Neural cell (in vitro differentiated cells): ENCODE data around the gene ZDHHC1. TPM values are rescaled to one million over a fixed set of nuclear protein-coding genes. Genes with fewer than 3 reads are reported as not detected.

Experiments used
- H2AFZ ChIP-seq: fragments of 200-600, 300-800 bp; sonication (generic), shearing (Covaris generic); 2 replicates; pipeline ENCODE4 v1.6.0; 2014; ENCODE audit warnings: low read depth, mild to moderate bottlenecking, antibody characterized with exemption, low read length, moderate library complexity
- H3F3A ChIP-seq: fragments of 200-600 bp; shearing (Covaris generic); 2 replicates; pipeline ENCODE4 v1.6.1; 2016; ENCODE audit warnings: mild to moderate bottlenecking, moderate library complexity, mixed read lengths, antibody characterized with exemption, low read length; ENCODE audit not compliant: insufficient read depth, poor library complexity, severe bottlenecking
- H3K27ac ChIP-seq: fragments of 200-600, 300-800 bp; sonication (generic), shearing (Covaris generic); 2 replicates; pipeline ENCODE4 v1.5.1; 2014; ENCODE audit warnings: mild to moderate bottlenecking, low read length, moderate library complexity
- H3K27me3 ChIP-seq: fragments of 300-800, 200-600 bp; sonication (generic), shearing (Covaris generic); 2 replicates; pipeline ENCODE4 v1.6.0; 2014; ENCODE audit warnings: mild to moderate bottlenecking, low read depth, low read length, moderate library complexity; ENCODE audit not compliant: insufficient read depth
- H3K36me3 ChIP-seq: fragments of 300-800, 200-600 bp; sonication (generic), shearing (Covaris generic); 2 replicates; pipeline ENCODE4 v1.5.1; 2014; ENCODE audit warnings: mild to moderate bottlenecking, antibody characterized with exemption, low read length, moderate library complexity; ENCODE audit not compliant: insufficient read depth
- H3K4me2 ChIP-seq: fragments of 300-800, 200-600 bp; sonication (generic), shearing (Covaris generic); 2 replicates; pipeline ENCODE4 v1.6.0; 2014; ENCODE audit warnings: mild to moderate bottlenecking, low read length
- H3K4me3 ChIP-seq: fragments of 300-800, 200-600 bp; sonication (generic), shearing (Covaris generic); 2 replicates; pipeline ENCODE4 v1.5.1; 2014; ENCODE audit warnings: mild to moderate bottlenecking, low read length, moderate library complexity
- H3K79me2 ChIP-seq: fragments of 200-600 bp; shearing (Covaris generic); replicated peaks from 2 replicates; pipeline ENCODE4 v1.6.0; 2014; ENCODE audit warnings: mild to moderate bottlenecking, low read length, moderate library complexity; ENCODE audit not compliant: insufficient read depth
- H3K9ac ChIP-seq: fragments of 300-800, 200-600 bp; sonication (generic), shearing (Covaris generic); 2 replicates; pipeline ENCODE4 v1.6.1; 2016; ENCODE audit warnings: mild to moderate bottlenecking, low read length, mixed read lengths
- H3K9me2 ChIP-seq: fragments of 200-600 bp; shearing (Covaris generic); 2 replicates; pipeline ENCODE4 v1.6.1; 2016; ENCODE audit warnings: mild to moderate bottlenecking, low read length, mixed read lengths; ENCODE audit not compliant: insufficient read depth
- H3K9me3 ChIP-seq: fragments of 200-600, 300-800 bp; sonication (generic), shearing (Covaris generic); 2 replicates; pipeline ENCODE4 v1.6.1; 2016; ENCODE audit warnings: mild to moderate bottlenecking, mixed run types, low read length, moderate library complexity, mixed read lengths
- H4K20me1 ChIP-seq: fragments of 200-600 bp; shearing (Covaris generic); 2 replicates; pipeline ENCODE4 v1.6.1; 2016; ENCODE audit warnings: mild to moderate bottlenecking, mixed run types; ENCODE audit not compliant: insufficient read depth
- EP300 ChIP-seq: fragments of 450-650 bp; conservative IDR thresholded peaks from 2 replicates; pipeline ENCODE4 v1.6.1; 2014; ENCODE audit warnings: antibody characterized with exemption, mild to moderate bottlenecking, moderate library complexity; ENCODE audit not compliant: poor library complexity, severe bottlenecking
- EZH2 ChIP-seq: fragments of 200-600, 300-800 bp; shearing (Covaris generic), sonication (generic); IDR thresholded peaks from 2 replicates; pipeline ENCODE4 v1.6.1; 2014; ENCODE audit warnings: antibody characterized with exemption, low read length, borderline replicate concordance, mild to moderate bottlenecking; ENCODE audit not compliant: insufficient read depth, poor library complexity, severe bottlenecking
- MXI1 ChIP-seq: fragments of 450-650 bp; conservative IDR thresholded peaks from 2 replicates; pipeline ENCODE4 v1.6.1; 2014; ENCODE audit warnings: antibody characterized with exemption, mild to moderate bottlenecking; ENCODE audit not compliant: poor library complexity, severe bottlenecking
- POLR2AphosphoS5 ChIP-seq: IDR thresholded peaks from 2 replicates; pipeline ENCODE4 v1.6.1; 2012
- RAD21 ChIP-seq: fragments of 450-650 bp; conservative IDR thresholded peaks from 2 replicates; pipeline ENCODE4 v1.6.1; 2014; ENCODE audit warnings: antibody characterized with exemption, mild to moderate bottlenecking, moderate library complexity
- SMC3 ChIP-seq: fragments of 450-650 bp; conservative IDR thresholded peaks from 2 replicates; pipeline ENCODE4 v1.6.1; 2014; ENCODE audit warnings: antibody characterized with exemption, mild to moderate bottlenecking, moderate library complexity; ENCODE audit not compliant: poor library complexity
- TAF1 ChIP-seq: IDR thresholded peaks from 2 replicates; pipeline ENCODE4 v1.6.1; 2012; ENCODE audit warnings: low read depth
- polyA plus RNA-seq: library from polyadenylated mRNA; depleted of rRNA; stranded (reverse); fragments of >200 nt; gene quantifications from 2 replicates; pipeline ENCODE4 v1.2.3, GENCODE V29; 2014
- TF ChIP-seq, protein P1 (sequence below): fragments of 450-650 bp; IDR thresholded peaks from 2 replicates; pipeline ENCODE4 v1.5.1; 2014; ENCODE audit warnings: antibody characterized with exemption, mild to moderate bottlenecking, moderate library complexity; ENCODE audit not compliant: poor library complexity, severe bottlenecking
- TF ChIP-seq, protein P2 (sequence below): IDR thresholded peaks from 2 replicates; pipeline ENCODE4 v1.6.1; 2012; ENCODE audit warnings: borderline replicate concordance

ZDHHC1 gene
- polyA plus RNA-seq, 1 donor from 2014 or later: 1.7 TPM

DNA sequence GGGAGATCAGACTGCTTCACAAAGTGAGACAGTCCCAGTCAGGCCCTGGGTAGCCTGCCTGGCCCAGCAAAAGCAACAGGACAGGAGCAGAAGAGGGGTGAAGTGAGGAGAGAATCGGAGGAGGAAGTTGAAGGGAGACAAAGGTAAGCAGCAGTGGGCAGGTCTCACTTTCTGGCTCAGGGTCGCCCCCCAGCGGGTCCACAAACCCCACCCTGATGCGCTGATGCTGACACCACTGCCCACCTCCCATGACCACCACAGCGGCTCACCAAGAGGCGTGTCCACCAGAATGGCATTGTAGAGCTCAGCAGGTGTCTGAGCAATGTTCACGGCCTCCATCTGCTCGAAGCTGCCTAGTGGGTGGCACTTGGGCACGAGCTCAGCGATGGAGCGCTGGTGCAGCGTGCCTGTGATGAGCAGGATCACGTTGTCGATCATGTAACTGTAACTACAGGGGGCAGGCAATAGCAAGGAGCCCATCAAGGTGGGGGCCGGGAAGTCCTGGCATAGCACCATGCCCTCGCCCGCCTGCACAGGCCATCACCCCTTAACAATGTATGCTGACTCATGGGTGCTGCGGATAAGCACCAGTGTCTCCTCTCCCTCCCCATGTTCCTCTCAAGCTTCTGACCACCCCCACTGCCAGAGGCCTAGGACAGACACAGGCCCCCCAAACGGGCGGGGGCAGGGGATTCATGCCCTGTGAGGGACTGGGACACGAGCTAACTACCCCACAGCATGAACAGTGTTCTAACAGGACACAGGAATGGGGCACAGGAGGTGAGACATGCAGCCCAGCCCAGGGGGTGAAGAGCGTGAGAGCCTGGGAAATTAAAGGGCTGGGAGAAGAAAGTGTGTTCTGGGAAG, 28.2 kb upstream of the ZDHHC1 start:
- Histone ChIP-seq H3K36me3 (no peaks in the 10 kb centered on the region), H3K9me2 (no peaks in the 10 kb centered on the region), H3K27ac (no peak overlapping the region), H4K20me1 (no peaks in the 10 kb centered on the region), H3K4me2 (no peak overlapping the region), H2AFZ (no peak overlapping the region), H3K9me3 (no peaks in the 10 kb centered on the region), H3K9ac (no peak overlapping the region), H3K79me2 (no peaks in the 10 kb centered on the region), H3K4me3 (no peak overlapping the region), H3K27me3 (no peaks in the 10 kb centered on the region), H3F3A (no peaks in the 10 kb centered on the region)
- TF ChIP-seq, protein P1, sequence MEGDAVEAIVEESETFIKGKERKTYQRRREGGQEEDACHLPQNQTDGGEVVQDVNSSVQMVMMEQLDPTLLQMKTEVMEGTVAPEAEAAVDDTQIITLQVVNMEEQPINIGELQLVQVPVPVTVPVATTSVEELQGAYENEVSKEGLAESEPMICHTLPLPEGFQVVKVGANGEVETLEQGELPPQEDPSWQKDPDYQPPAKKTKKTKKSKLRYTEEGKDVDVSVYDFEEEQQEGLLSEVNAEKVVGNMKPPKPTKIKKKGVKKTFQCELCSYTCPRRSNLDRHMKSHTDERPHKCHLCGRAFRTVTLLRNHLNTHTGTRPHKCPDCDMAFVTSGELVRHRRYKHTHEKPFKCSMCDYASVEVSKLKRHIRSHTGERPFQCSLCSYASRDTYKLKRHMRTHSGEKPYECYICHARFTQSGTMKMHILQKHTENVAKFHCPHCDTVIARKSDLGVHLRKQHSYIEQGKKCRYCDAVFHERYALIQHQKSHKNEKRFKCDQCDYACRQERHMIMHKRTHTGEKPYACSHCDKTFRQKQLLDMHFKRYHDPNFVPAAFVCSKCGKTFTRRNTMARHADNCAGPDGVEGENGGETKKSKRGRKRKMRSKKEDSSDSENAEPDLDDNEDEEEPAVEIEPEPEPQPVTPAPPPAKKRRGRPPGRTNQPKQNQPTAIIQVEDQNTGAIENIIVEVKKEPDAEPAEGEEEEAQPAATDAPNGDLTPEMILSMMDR: no peak
- TF ChIP-seq RAD21: no peak
- TF ChIP-seq EZH2: no peak
- TF ChIP-seq, protein P2, sequence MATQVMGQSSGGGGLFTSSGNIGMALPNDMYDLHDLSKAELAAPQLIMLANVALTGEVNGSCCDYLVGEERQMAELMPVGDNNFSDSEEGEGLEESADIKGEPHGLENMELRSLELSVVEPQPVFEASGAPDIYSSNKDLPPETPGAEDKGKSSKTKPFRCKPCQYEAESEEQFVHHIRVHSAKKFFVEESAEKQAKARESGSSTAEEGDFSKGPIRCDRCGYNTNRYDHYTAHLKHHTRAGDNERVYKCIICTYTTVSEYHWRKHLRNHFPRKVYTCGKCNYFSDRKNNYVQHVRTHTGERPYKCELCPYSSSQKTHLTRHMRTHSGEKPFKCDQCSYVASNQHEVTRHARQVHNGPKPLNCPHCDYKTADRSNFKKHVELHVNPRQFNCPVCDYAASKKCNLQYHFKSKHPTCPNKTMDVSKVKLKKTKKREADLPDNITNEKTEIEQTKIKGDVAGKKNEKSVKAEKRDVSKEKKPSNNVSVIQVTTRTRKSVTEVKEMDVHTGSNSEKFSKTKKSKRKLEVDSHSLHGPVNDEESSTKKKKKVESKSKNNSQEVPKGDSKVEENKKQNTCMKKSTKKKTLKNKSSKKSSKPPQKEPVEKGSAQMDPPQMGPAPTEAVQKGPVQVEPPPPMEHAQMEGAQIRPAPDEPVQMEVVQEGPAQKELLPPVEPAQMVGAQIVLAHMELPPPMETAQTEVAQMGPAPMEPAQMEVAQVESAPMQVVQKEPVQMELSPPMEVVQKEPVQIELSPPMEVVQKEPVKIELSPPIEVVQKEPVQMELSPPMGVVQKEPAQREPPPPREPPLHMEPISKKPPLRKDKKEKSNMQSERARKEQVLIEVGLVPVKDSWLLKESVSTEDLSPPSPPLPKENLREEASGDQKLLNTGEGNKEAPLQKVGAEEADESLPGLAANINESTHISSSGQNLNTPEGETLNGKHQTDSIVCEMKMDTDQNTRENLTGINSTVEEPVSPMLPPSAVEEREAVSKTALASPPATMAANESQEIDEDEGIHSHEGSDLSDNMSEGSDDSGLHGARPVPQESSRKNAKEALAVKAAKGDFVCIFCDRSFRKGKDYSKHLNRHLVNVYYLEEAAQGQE: no peak
- no peak for TF ChIP-seq TAF1
- no peak for TF ChIP-seq SMC3
- TF ChIP-seq POLR2AphosphoS5: no peak
- no peak for TF ChIP-seq EP300
- no peak for TF ChIP-seq MXI1

DNA sequence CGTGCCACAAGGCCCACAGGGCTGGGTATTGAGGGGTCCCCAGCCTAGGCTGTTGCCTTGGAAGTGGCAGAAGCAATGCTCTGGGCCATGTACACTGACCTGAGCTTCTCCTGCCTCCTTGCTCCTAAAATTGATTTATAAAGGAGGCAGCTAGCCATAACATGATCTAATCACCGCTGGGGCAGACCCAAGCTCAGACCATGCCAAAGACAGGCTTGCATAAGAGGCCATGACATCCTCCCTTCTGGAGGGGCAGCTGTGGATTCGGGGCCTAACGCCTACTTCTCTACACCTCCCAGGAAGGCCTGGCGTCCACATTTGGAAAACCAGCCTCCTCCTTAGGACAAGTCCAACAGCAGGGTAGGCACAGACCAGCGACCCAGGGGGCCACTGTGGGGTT, 27.0 kb upstream of the ZDHHC1 start:
- Histone ChIP-seq H3K4me2 (no peak overlapping the region), H3K9me3 (no peaks in the 10 kb centered on the region), H3K36me3 (no peaks in the 10 kb centered on the region), H3K9ac (no peak overlapping the region), H4K20me1 (no peaks in the 10 kb centered on the region), H2AFZ (no peak overlapping the region), H3K27me3 (no peaks in the 10 kb centered on the region), H3K9me2 (no peaks in the 10 kb centered on the region), H3K4me3 (no peak overlapping the region), H3K27ac (no peak overlapping the region), H3F3A (no peaks in the 10 kb centered on the region), H3K79me2 (no peaks in the 10 kb centered on the region)
- TF ChIP-seq EZH2: no peak
- no peak for TF ChIP-seq MXI1
- no peak for TF ChIP-seq TAF1
- TF ChIP-seq POLR2AphosphoS5: no peak
- TF ChIP-seq EP300: no peak
- TF ChIP-seq, protein P1: no peak
